Measurements from ENCODE around the gene SIM1.
"Not testable (repeated sequence)": the region's sequence is repeated elsewhere in the genome, so short reads cannot be mapped to it uniquely, and the experiment has no call there.

The SIM1 gene

GRCh38 chr6:100426241-100426640, 38.5 kb downstream of the SIM1 start:
- DNase-seq (ENCODE audit: low read depth in 2 of 2), result no peak

- no peak for DNase-seq (ENCODE audit: low read depth in 2 of 2)
These were observed 44.0 kb downstream of the SIM1 start for GRCh38 chr6:100420711-100421110.

GRCh38 chr6:100417036-100417435, 47.7 kb downstream of the SIM1 start:
- no peak for DNase-seq (ENCODE audit: low read depth in 2 of 2)

- no peak for DNase-seq (ENCODE audit: low read depth in 2 of 2)
These were observed 49.0 kb downstream of the SIM1 start for GRCh38 chr6:100415768-100416167.

- DNase-seq (ENCODE audit: low read depth in 2 of 2), result no peak
These were observed 51.8 kb downstream of the SIM1 start for GRCh38 chr6:100412872-100413271.

GRCh38 chr6:100404051-100404450, 60.7 kb downstream of the SIM1 start:
- no peak for DNase-seq (ENCODE audit: low read depth in 2 of 2)

- DNase-seq (ENCODE audit: low read depth in 2 of 2), result no peak
These were observed 71.2 kb downstream of the SIM1 start for GRCh38 chr6:100393493-100393892.

GRCh38 chr6:100392423-100392822, 72.3 kb downstream of the SIM1 start:
- no peak for DNase-seq (ENCODE audit: low read depth in 2 of 2)

GRCh38 chr6:100388868-100389519, 75.7 kb downstream of the SIM1 start:
- DNase-seq (ENCODE audit: low read depth in 2 of 2), result no peak

GRCh38 chr6:100382767-100383195, 81.9 kb downstream of the SIM1 start:
- no peak for DNase-seq (ENCODE audit: low read depth in 2 of 2)

- no peak for DNase-seq (ENCODE audit: low read depth in 2 of 2)
These were observed 82.7 kb downstream of the SIM1 start for GRCh38 chr6:100382031-100382430.

GRCh38 chr6:100381111-100381510, 83.6 kb downstream of the SIM1 start:
- DNase-seq (ENCODE audit: low read depth in 2 of 2), result no peak

- no peak for DNase-seq (ENCODE audit: low read depth in 2 of 2)
These were observed 85.3 kb downstream of the SIM1 start for GRCh38 chr6:100379386-100379785.

- no peak for DNase-seq (ENCODE audit: low read depth in 2 of 2)
These were observed 86.1 kb downstream of the SIM1 start for GRCh38 chr6:100378576-100378975.

GRCh38 chr6:100376103-100376502, 88.6 kb downstream of the SIM1 start:
- no peak for DNase-seq (ENCODE audit: low read depth in 2 of 2)

GRCh38 chr6:100372326-100373091, 92.2 kb downstream of the SIM1 start:
- DNase-seq (ENCODE audit: low read depth in 2 of 2), result no peak

GRCh38 chr6:100371591-100371990, 93.1 kb downstream of the SIM1 start:
- no peak for DNase-seq (ENCODE audit: low read depth in 2 of 2)

GRCh38 chr6:100370265-100370664, 94.5 kb downstream of the SIM1 start:
- no peak for DNase-seq (ENCODE audit: low read depth in 2 of 2)

- DNase-seq (ENCODE audit: low read depth in 2 of 2), result no peak
These were observed 98.3 kb downstream of the SIM1 start for GRCh38 chr6:100366419-100366818.

- DNase-seq (ENCODE audit: low read depth in 2 of 2), result no peak
These were observed 101.1 kb downstream of the SIM1 start for GRCh38 chr6:100363651-100364050.

- DNase-seq (ENCODE audit: low read depth in 2 of 2), result not testable (repeated sequence)
These were observed 109.7 kb downstream of the SIM1 start for GRCh38 chr6:100354736-100355641.

GRCh38 chr6:100353276-100354015, 111.3 kb downstream of the SIM1 start:
- DNase-seq (ENCODE audit: low read depth in 2 of 2), result no peak
